T-helper 1 cell treated with Interleukin-12 subunit alpha and Interleukin-12 subunit beta and Interleukin-4 antibody, amounts not matched to agents 30 μg/mL and 1 μg/mL, for 36 hours (primary cell): ENCODE results near the gene LRCH3.

Experiments
- H3K27ac Mint-ChIP-seq: one replicate; pipeline ENCODE4 v1.8.0; 2021; ENCODE audit warnings: mild to moderate bottlenecking, mixed read lengths
- H3K27me3 Mint-ChIP-seq: one replicate; pipeline ENCODE4 v1.8.0; 2021; ENCODE audit warnings: low read depth, mixed read lengths
- H3K36me3 Mint-ChIP-seq: one replicate; pipeline ENCODE4 v1.8.0; 2021; ENCODE audit warnings: low read depth, mixed read lengths
- H3K4me1 Mint-ChIP-seq: one replicate; pipeline ENCODE4 v1.8.0; 2021; ENCODE audit warnings: low read depth, mixed read lengths
- H3K4me3 Mint-ChIP-seq: one replicate; pipeline ENCODE4 v1.8.0; 2021; ENCODE audit warnings: mild to moderate bottlenecking, moderate library complexity, mixed read lengths
- H3K9me3 Mint-ChIP-seq: one replicate; pipeline ENCODE4 v1.8.0; 2021; ENCODE audit warnings: mixed read lengths

Gene LRCH3

GRCh38 chr3:197775317-197775716 is 15.7 kb upstream of the LRCH3 start:
- no peaks in the 10 kb centered on the region for H3K27me3 Mint-ChIP-seq
- no peak overlapping the region for H3K4me3 Mint-ChIP-seq
- H3K27ac Mint-ChIP-seq, result no peak overlapping the region
- peaks cover 36% of the 10 kb centered on the region for H3K36me3 Mint-ChIP-seq
- no peaks in the 10 kb centered on the region for H3K4me1 Mint-ChIP-seq
- H3K9me3 Mint-ChIP-seq, result no peaks in the 10 kb centered on the region

GRCh38 chr3:197782230-197782629 is 8.8 kb upstream of the LRCH3 start:
- Mint-ChIP-seq H3K4me3 (no peak overlapping the region), H3K36me3 (peaks cover 18% of the 10 kb centered on the region), H3K27ac (no peak overlapping the region), H3K27me3 (no peaks in the 10 kb centered on the region), H3K4me1 (peaks cover 4% of the 10 kb centered on the region), H3K9me3 (no peaks in the 10 kb centered on the region)

- Mint-ChIP-seq H3K27ac (no peak overlapping the region), H3K27me3 (no peaks in the 10 kb centered on the region), H3K36me3 (peaks cover 13% of the 10 kb centered on the region), H3K4me3 (no peak overlapping the region), H3K9me3 (no peaks in the 10 kb centered on the region), H3K4me1 (peaks cover 4% of the 10 kb centered on the region)
These were observed 7.0 kb upstream of the LRCH3 start for GRCh38 chr3:197784019-197784585.

- Mint-ChIP-seq H3K27me3 (no peaks in the 10 kb centered on the region), H3K36me3 (peaks cover 3% of the 10 kb centered on the region), H3K27ac (no peak overlapping the region), H3K9me3 (no peaks in the 10 kb centered on the region), H3K4me3 (no peak overlapping the region), H3K4me1 (peaks cover 13% of the 10 kb centered on the region)
These were observed 3.6 kb upstream of the LRCH3 start for GRCh38 chr3:197787412-197787811.

GRCh38 chr3:197789309-197789708 is 1.7 kb upstream of the LRCH3 start:
- Mint-ChIP-seq H3K4me1 (peaks cover 26% of the 10 kb centered on the region), H3K36me3 (peaks cover 5% of the 10 kb centered on the region), H3K27me3 (no peaks in the 10 kb centered on the region), H3K27ac (no peak overlapping the region), H3K9me3 (no peaks in the 10 kb centered on the region), H3K4me3 (no peak overlapping the region)

GRCh38 chr3:197790033-197790432 is 1.0 kb upstream of the LRCH3 start:
- Mint-ChIP-seq H3K27ac (peak overlapping the region; percentile 99), H3K9me3 (no peaks in the 10 kb centered on the region), H3K4me1 (peaks cover 26% of the 10 kb centered on the region), H3K36me3 (peaks cover 5% of the 10 kb centered on the region), H3K4me3 (peak overlapping the region; percentile 97), H3K27me3 (no peaks in the 10 kb centered on the region)

- no peaks in the 10 kb centered on the region for H3K27me3 Mint-ChIP-seq
- no peaks in the 10 kb centered on the region for H3K9me3 Mint-ChIP-seq
- peak overlapping the region; percentile 99 for H3K27ac Mint-ChIP-seq
- H3K4me1 Mint-ChIP-seq, result peaks cover 32% of the 10 kb centered on the region
- peaks cover 5% of the 10 kb centered on the region for H3K36me3 Mint-ChIP-seq
- H3K4me3 Mint-ChIP-seq, result peak overlapping the region; percentile 97
These were observed 1.0 kb downstream of the LRCH3 start for GRCh38 chr3:197791892-197792647.

GRCh38 chr3:197793247-197793646 is 2.2 kb downstream of the LRCH3 start:
- no peaks in the 10 kb centered on the region for H3K9me3 Mint-ChIP-seq
- peaks cover 35% of the 10 kb centered on the region for H3K4me1 Mint-ChIP-seq
- H3K27ac Mint-ChIP-seq, result peak overlapping the region; percentile 65
- H3K36me3 Mint-ChIP-seq, result peaks cover 5% of the 10 kb centered on the region
- H3K27me3 Mint-ChIP-seq, result no peaks in the 10 kb centered on the region
- peak overlapping the region; percentile 73 for H3K4me3 Mint-ChIP-seq

- Mint-ChIP-seq H3K36me3 (peaks cover 5% of the 10 kb centered on the region), H3K9me3 (no peaks in the 10 kb centered on the region), H3K4me1 (peaks cover 38% of the 10 kb centered on the region), H3K4me3 (no peak overlapping the region), H3K27ac (no peak overlapping the region), H3K27me3 (no peaks in the 10 kb centered on the region)
These were observed 3.1 kb downstream of the LRCH3 start for GRCh38 chr3:197794115-197794514.

GRCh38 chr3:197795200-197795599 is 4.1 kb downstream of the LRCH3 start:
- Mint-ChIP-seq H3K4me1 (peaks cover 38% of the 10 kb centered on the region), H3K27ac (no peak overlapping the region)

GRCh38 chr3:197796087-197796486 is 5.0 kb downstream of the LRCH3 start:
- H3K36me3 Mint-ChIP-seq, result peaks cover 5% of the 10 kb centered on the region
- no peak overlapping the region for H3K4me3 Mint-ChIP-seq
- H3K4me1 Mint-ChIP-seq, result peaks cover 36% of the 10 kb centered on the region
- H3K27me3 Mint-ChIP-seq, result no peaks in the 10 kb centered on the region
- H3K9me3 Mint-ChIP-seq, result no peaks in the 10 kb centered on the region
- H3K27ac Mint-ChIP-seq, result no peak overlapping the region

More at GRCh38 chr3:197795200-197795599, 4.1 kb downstream of the LRCH3 start:
- Mint-ChIP-seq H3K9me3 (no peaks in the 10 kb centered on the region), H3K27me3 (no peaks in the 10 kb centered on the region), H3K36me3 (peaks cover 5% of the 10 kb centered on the region), H3K4me3 (no peak overlapping the region)

- Mint-ChIP-seq H3K4me3 (no peak overlapping the region), H3K36me3 (no peaks in the 10 kb centered on the region), H3K27ac (no peak overlapping the region)
These were observed 7.8 kb downstream of the LRCH3 start for GRCh38 chr3:197798863-197799262.

GRCh38 chr3:197800379-197800778 is 9.3 kb downstream of the LRCH3 start:
- H3K27ac Mint-ChIP-seq, result no peak overlapping the region

More at GRCh38 chr3:197798863-197799262, 7.8 kb downstream of the LRCH3 start:
- Mint-ChIP-seq H3K27me3 (no peaks in the 10 kb centered on the region), H3K4me1 (peaks cover 40% of the 10 kb centered on the region), H3K9me3 (no peaks in the 10 kb centered on the region)

GRCh38 chr3:197801891-197802778 is 11.1 kb downstream of the LRCH3 start:
- Mint-ChIP-seq H3K4me3 (no peak overlapping the region), H3K27ac (no peak overlapping the region), H3K4me1 (peaks cover 30% of the 10 kb centered on the region), H3K36me3 (peaks cover 2% of the 10 kb centered on the region), H3K27me3 (no peaks in the 10 kb centered on the region), H3K9me3 (no peaks in the 10 kb centered on the region)

More at GRCh38 chr3:197800379-197800778, 9.3 kb downstream of the LRCH3 start:
- peaks cover 2% of the 10 kb centered on the region for H3K36me3 Mint-ChIP-seq
- peaks cover 36% of the 10 kb centered on the region for H3K4me1 Mint-ChIP-seq
- H3K9me3 Mint-ChIP-seq, result no peaks in the 10 kb centered on the region
- H3K4me3 Mint-ChIP-seq, result no peak overlapping the region
- H3K27me3 Mint-ChIP-seq, result no peaks in the 10 kb centered on the region
